ENCODE measurements around the gene TM4SF1.

Gene TM4SF1

GRCh38 chr3:149375501-149376196 is 1.8 kb downstream of the TM4SF1 start:
- no peak for DNase-seq (ENCODE audit: low spot score)

DNA sequence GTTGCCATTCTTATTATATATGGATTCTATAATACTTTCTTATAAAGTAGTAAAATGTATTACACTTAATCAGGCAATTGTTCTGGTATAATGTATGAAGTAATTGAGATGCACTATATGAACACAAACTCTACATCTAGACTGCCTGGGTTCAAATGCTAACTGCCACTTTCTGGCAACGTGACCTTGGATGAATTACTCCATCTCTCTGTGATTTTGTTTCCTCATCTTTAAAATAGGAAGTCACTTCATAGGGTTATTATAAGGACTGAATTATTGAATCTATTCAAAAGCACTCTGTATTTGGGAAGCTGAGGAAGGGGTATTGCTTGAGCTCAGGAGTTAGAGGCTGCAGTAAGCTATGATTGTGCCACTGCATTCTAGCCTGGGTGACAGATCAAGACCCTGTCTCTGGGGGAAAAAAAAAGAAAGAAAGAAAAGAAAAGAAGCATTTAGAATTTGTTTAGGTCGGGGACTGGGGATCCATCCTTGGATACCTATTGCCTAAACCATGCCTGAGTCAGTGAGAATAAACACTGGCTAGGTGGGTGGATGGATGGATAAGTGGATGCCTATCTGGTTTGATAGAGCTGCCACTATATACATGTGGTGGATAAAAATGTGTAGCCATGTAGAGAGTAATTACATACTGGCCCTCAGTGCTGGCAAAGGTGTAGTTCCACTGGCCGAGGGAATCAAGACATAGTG is 2.5 kb downstream of the TM4SF1 start:
- DNase-seq (ENCODE audit: low spot score): no peak

- no peak for DNase-seq (ENCODE audit: low spot score)
Measured at GRCh38 chr3:149374391-149374790, 3.1 kb downstream of the TM4SF1 start.

- DNase-seq (ENCODE audit: low spot score): no peak
Measured at GRCh38 chr3:149373235-149374125, 4.0 kb downstream of the TM4SF1 start.

- DNase-seq (ENCODE audit: low spot score): no peak
Measured at GRCh38 chr3:149371723-149372114, 5.7 kb downstream of the TM4SF1 start.

GRCh38 chr3:149371001-149371722 is 6.3 kb downstream of the TM4SF1 start:
- no peak for DNase-seq (ENCODE audit: low spot score)

- DNase-seq (ENCODE audit: low spot score): no peak
Measured at GRCh38 chr3:149369991-149370866, 7.2 kb downstream of the TM4SF1 start.

DNA sequence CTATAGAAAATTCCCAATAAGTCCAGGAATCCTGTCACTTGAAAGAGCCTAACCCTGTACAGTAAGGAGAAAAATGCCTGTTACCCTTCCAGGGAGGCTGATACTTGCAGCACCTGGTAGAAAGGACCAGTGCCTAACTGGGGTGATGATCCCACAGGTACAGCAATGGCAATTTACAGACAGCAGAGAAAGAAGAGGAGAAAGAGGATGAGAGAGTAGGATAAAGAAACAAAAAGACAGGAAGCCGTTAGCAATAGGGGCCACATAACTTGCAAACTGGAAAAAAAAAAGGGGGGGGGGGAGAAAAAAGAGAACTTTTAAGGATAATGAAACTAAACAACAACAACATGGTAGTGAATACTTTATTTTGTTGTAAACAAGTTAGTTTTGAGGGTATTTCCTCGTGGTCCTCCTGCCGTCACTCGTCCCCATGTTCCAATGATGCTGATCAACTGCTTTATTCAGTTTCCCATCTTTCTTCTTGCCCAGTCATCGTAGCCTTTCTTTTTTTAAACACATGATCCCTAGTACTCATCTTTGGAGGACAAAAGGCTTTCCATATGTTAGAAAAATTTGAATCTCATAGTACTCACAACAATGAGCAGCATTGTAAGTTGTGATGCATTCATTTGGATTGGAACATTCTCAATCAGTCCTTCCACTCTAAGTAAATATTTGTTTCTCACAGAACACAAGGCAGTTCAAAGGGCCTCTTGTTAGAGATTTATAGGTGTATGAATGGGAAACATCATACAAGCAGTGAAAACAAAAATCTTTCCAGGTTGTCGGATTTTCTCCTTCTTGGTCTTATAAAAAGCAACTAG is 8.6 kb downstream of the TM4SF1 start:
- no peak for DNase-seq (ENCODE audit: low spot score)

DNA sequence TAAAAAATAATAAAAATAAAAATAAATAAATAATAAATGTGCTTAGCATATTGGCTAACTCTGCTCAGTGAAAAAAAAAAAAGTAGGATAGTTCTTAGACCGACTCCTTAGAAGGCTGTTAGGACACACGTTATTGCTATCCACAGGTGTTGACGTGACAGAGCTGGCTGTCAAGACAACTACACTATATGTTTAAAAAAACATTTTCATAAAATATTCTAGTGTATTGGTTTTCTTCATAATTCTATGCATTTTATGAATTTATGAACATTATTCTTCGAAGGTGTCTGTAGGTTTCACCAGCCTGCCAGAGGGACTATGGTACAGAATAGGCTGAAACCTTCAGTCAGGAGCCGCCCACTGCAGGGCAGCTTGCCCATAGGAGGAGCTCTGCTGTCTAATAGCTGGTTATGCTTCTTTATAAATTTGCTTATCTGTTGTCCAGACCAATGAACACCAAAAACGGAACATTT is 9.2 kb downstream of the TM4SF1 start:
- no peak for DNase-seq (ENCODE audit: low spot score)

DNA sequence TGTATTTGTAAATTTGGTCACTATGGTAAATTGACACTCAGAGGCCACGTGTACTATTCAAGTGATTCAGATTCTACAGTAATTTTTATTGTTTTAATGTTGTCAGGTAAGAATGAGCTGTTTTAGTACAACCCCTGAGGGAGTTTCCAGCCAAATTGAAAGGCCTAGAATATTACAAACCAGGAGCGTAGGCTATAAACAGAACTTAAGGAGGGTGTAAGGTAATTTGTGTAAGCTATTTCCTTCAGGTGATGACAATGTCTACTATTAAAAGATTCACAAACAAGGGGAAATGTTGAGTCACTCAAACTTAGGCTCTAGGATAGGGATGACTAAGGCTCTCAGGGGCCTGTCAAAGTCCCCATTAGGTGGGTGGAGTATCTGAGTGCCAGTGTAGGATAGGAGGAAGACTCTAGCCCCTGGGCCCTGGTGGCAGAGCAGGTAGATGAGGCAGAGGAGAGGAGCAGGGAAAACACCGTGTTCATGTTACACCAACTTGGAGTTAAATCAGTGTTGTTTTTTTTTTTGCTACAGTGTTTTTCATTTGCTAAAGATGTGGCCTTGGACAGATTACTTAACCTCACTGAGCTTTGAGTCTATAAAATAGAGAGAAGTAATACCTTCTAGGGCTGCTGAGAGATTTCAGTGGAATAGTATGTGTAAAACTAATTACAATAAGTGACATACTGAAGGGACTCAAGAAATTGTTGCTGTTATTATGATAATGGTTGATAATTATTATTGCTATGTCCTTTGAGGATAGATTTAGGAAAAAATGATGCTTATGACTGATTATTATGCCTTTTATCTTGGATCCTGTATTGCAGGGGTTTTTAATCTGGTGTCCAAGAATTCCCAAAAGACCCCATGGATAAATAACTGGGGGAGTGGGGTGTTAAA is 10.3 kb downstream of the TM4SF1 start:
- DNase-seq (ENCODE audit: low spot score): peak; percentile 17

GRCh38 chr3:149366031-149366430 is 11.4 kb downstream of the TM4SF1 start:
- no peak for DNase-seq (ENCODE audit: low spot score)

GRCh38 chr3:149364624-149365023 is 12.8 kb downstream of the TM4SF1 start:
- DNase-seq (ENCODE audit: low spot score): no peak

DNA sequence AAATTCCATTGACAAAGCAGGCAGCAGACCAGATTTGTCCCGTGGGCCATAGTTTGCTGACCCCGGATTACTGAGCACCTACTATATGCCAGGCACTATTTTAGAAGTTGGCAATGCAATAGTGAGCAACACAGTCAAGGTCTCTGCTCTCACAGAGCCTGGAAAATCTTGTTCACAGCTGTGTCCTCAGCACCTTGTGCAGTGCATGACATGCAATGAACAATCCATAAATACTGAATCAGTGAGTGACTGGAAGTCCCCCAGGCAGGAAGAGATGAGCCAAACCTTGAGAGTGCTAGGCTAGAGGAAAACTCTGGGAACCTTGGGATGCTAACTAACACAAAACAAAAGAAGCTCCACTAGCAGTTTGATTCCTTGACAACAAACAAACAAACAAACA is 14.4 kb downstream of the TM4SF1 start:
- no peak for DNase-seq (ENCODE audit: low spot score)

GRCh38 chr3:149362366-149362765 is 15.1 kb downstream of the TM4SF1 start:
- DNase-seq (ENCODE audit: low spot score): no peak

GRCh38 chr3:149356630-149357029 is 20.8 kb downstream of the TM4SF1 start:
- DNase-seq (ENCODE audit: low spot score): no peak

- no peak for DNase-seq (ENCODE audit: low spot score)
Measured at GRCh38 chr3:149356044-149356592, 21.3 kb downstream of the TM4SF1 start.

DNA sequence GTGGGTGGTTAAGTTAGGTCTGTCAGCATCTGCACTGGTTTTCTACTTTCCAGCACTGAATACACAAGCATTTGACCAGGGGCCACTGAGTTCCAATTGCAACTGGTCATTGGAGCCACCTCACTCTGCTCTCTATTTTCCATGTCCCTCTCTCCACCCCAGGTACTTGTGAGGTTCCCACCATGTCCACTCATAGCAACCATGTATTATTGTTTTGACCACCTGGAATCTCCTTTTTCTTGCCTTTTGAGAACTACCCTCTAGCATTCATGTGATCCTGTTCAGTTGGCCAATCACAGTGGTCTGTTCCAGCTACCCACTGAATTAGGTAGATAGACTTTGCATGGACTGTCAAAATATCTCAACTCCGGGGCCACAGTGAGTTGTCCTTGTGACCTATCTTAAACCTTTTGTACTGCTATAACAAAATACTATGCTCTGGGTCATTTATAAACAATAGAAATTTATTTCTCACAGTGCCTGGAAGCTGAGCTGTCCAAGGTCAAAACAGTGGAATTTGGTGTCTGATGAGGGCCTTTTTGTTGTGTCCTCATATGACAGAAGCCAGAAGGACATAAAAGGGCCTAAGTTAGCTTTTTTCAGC is 23.8 kb downstream of the TM4SF1 start:
- DNase-seq (ENCODE audit: low spot score): no peak

GRCh38 chr3:149352556-149352955 is 24.9 kb downstream of the TM4SF1 start:
- DNase-seq (ENCODE audit: low spot score): peak; percentile 47

All from activated CD4-positive, alpha-beta T cell treated with anti-CD3 and anti-CD28 coated beads, Interleukin-2, Interleukin-4, amounts not matched to agents 100 ng/mL and 50 ng/mL, durations not matched to agents 16 hours and 8 hours (primary cell).